HepG2 (cell line): ENCODE results near the gene SPG7. TPM values are rescaled to one million over a fixed set of nuclear protein-coding genes. Genes with fewer than 3 reads are reported as not detected.

ENCODE experiments used
- AKAP8 ChIP-seq: sonication (generic); formaldehyde crosslinking; IDR thresholded peaks from 2 replicates; pipeline ENCODE4 v1.5.1; 2020; ENCODE audit warnings: mild to moderate bottlenecking, missing genetic modification reagents
- ARID2 ChIP-seq: sonication (generic); formaldehyde crosslinking; IDR thresholded peaks from 2 replicates; pipeline ENCODE4 v1.8.1; 2022; ENCODE audit warnings: mild to moderate bottlenecking, missing genetic modification reagents, borderline replicate concordance
- EHMT2 ChIP-seq: fragments of 200-600 bp; sonication (generic); IDR thresholded peaks from 2 replicates; pipeline ENCODE4 v1.7.0; 2017; ENCODE audit warnings: antibody characterized with exemption, low read depth, low read length, borderline replicate concordance
- FOXK2 ChIP-seq: fragments of 450-650 bp; IDR thresholded peaks from 2 replicates; pipeline ENCODE4 v1.6.1; 2016
- GFI1 ChIP-seq: sonication (generic); formaldehyde crosslinking; IDR thresholded peaks from 2 replicates; pipeline ENCODE4 v1.5.0; 2020; ENCODE audit warnings: missing genetic modification reagents, mild to moderate bottlenecking, borderline replicate concordance
- GLI4 ChIP-seq: sonication (generic); formaldehyde crosslinking; IDR thresholded peaks from 2 replicates; pipeline ENCODE4 v1.5.1; 2020; ENCODE audit warnings: missing genetic modification reagents, mild to moderate bottlenecking, moderate library complexity, borderline replicate concordance
- HNF4G ChIP-seq, 2 experiments: sonication (generic) in 1 of 2; formaldehyde crosslinking in 1 of 2; IDR thresholded peaks; 2 replicates each; pipeline versions ENCODE4 v1.4.0 to v1.6.1; 2011 to 2020; ENCODE audit warnings: borderline replicate concordance in 2 of 2, low read depth in 2 of 2, mild to moderate bottlenecking in 2 of 2, low read length in 1 of 2, missing genetic modification reagents in 1 of 2, moderate library complexity in 1 of 2
- JUNB ChIP-seq: sonication (generic); formaldehyde crosslinking; IDR thresholded peaks from 2 replicates; pipeline ENCODE4 v1.8.0; 2022; ENCODE audit warnings: missing genetic modification reagents, mild to moderate bottlenecking, borderline replicate concordance
- NCOA1 ChIP-seq: sonication (generic); formaldehyde crosslinking; IDR thresholded peaks from 2 replicates; pipeline ENCODE4 v1.9.0; 2021; ENCODE audit warnings: missing genetic modification reagents
- RAD21 ChIP-seq: fragments of 450-650 bp; formaldehyde crosslinking; IDR thresholded peaks from 2 replicates; pipeline ENCODE4 v1.5.0; 2020; ENCODE audit warnings: mild to moderate bottlenecking
- SAP130 ChIP-seq: IDR thresholded peaks from 2 replicates; pipeline ENCODE4 v1.6.1; 2016; ENCODE audit warnings: low read depth
- SOX5 ChIP-seq: IDR thresholded peaks from 2 replicates; pipeline ENCODE4 v1.6.1; 2016; ENCODE audit warnings: borderline replicate concordance
- TBL1XR1 ChIP-seq: fragments of 150-350 bp; IDR thresholded peaks from 2 replicates; pipeline ENCODE4 v1.6.1; 2014; ENCODE audit warnings: borderline replicate concordance, low read length; ENCODE audit not compliant: partially characterized antibody
- THAP9 ChIP-seq: sonication (generic); formaldehyde crosslinking; IDR thresholded peaks from 2 replicates; pipeline ENCODE4; 2020; ENCODE audit warnings: missing genetic modification reagents, mild to moderate bottlenecking, borderline replicate concordance
- TOPORS ChIP-seq: sonication (generic); formaldehyde crosslinking; IDR thresholded peaks from 2 replicates; pipeline ENCODE4 v1.8.0; 2023; ENCODE audit warnings: mild to moderate bottlenecking, missing genetic modification reagents
- ZNF274 ChIP-seq: sonication (generic); formaldehyde crosslinking; IDR thresholded peaks from 2 replicates; pipeline ENCODE4 v1.5.1; 2020; ENCODE audit warnings: mild to moderate bottlenecking, missing genetic modification reagents
- ZNF280D ChIP-seq: sonication (generic); formaldehyde crosslinking; IDR thresholded peaks from 2 replicates; pipeline ENCODE4 v1.5.1; 2020; ENCODE audit warnings: mild to moderate bottlenecking, missing genetic modification reagents
- ZNF292 ChIP-seq: sonication (generic); formaldehyde crosslinking; IDR thresholded peaks from 2 replicates; pipeline ENCODE4 v1.8.1; 2022; ENCODE audit warnings: mild to moderate bottlenecking, low read depth, missing genetic modification reagents, borderline replicate concordance
- ZNF296 ChIP-seq: sonication (generic); formaldehyde crosslinking; conservative IDR thresholded peaks from 2 replicates; pipeline ENCODE4 v1.5.0; 2020; ENCODE audit warnings: mild to moderate bottlenecking, missing genetic modification reagents
- ZNF605 ChIP-seq: sonication (generic); formaldehyde crosslinking; IDR thresholded peaks from 2 replicates; pipeline ENCODE4 v1.8.0; 2022; ENCODE audit warnings: mild to moderate bottlenecking, missing genetic modification reagents
- ZNF644 ChIP-seq: IDR thresholded peaks from 2 replicates; pipeline ENCODE4 v1.6.1; 2016; ENCODE audit warnings: low read depth
- ZNF777 ChIP-seq: sonication (generic); formaldehyde crosslinking; IDR thresholded peaks from 2 replicates; pipeline ENCODE4 v1.4.0; 2020; ENCODE audit warnings: missing genetic modification reagents
- polyA plus RNA-seq, 8 experiments: library from polyadenylated mRNA; depleted of rRNA in 3 of 8; stranded (reverse) in 7 of 8; unstranded in 1 of 8; fragments of >200 nt; fragmentation: Illumina TruSeq in 4 of 8; extraction: Trizol in 4 of 8; gene quantifications; 2 replicates each; pipeline versions ENCODE4 v1.2.1 to v1.2.3, GENCODE V29; 2011 to 2016; ENCODE audit warnings: low read depth in 4 of 8, missing spikeins in 1 of 8, mixed read lengths in 1 of 8; ENCODE audit not compliant: insufficient read depth in 1 of 8
- total RNA-seq, 5 experiments: library from RNA; depleted of rRNA; stranded (reverse); fragments of >200 nt; fragmentation: Illumina TruSeq; extraction: Trizol; gene quantifications; 2 replicates each; pipeline ENCODE4 v1.2.3, GENCODE V29; 2016; ENCODE audit warnings: low read depth in 1 of 5
- TF ChIP-seq, protein P1 (sequence below): sonication (generic); formaldehyde crosslinking; conservative IDR thresholded peaks from 2 replicates; pipeline ENCODE4 v1.5.0; 2020; ENCODE audit warnings: missing genetic modification reagents

The SPG7 gene
- total and polyA plus RNA-seq, 2 of the 13 experiments (the other 11 are each of a cell fraction or from before 2014, with no cell fraction given), result 66.0 to 136 TPM

GRCh38 chr16:89502081-89502843, 5.9 kb upstream of the SPG7 start (continued):
- 0 out of 2 replicates have a peak, but pooled peaks have one; percentile 44 for TF ChIP-seq AKAP8 (CRISPR knock-in tag)
- no peak for TF ChIP-seq ARID2
- no peak for TF ChIP-seq TOPORS (CRISPR knock-in tag)
- TF ChIP-seq, protein P1, sequence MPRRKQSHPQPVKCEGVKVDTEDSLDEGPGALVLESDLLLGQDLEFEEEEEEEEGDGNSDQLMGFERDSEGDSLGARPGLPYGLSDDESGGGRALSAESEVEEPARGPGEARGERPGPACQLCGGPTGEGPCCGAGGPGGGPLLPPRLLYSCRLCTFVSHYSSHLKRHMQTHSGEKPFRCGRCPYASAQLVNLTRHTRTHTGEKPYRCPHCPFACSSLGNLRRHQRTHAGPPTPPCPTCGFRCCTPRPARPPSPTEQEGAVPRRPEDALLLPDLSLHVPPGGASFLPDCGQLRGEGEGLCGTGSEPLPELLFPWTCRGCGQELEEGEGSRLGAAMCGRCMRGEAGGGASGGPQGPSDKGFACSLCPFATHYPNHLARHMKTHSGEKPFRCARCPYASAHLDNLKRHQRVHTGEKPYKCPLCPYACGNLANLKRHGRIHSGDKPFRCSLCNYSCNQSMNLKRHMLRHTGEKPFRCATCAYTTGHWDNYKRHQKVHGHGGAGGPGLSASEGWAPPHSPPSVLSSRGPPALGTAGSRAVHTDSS (CRISPR knock-in tag), result no peak
- TF ChIP-seq SOX5 (CRISPR knock-in tag), result no peak
- no peak for TF ChIP-seq TBL1XR1
- TF ChIP-seq GFI1 (CRISPR knock-in tag), result no peak
- no peak for TF ChIP-seq ZNF296 (CRISPR knock-in tag)
- no peak for TF ChIP-seq ZNF292 (CRISPR knock-in tag)
- no peak for TF ChIP-seq ZNF644 (CRISPR knock-in tag)
- TF ChIP-seq JUNB (CRISPR knock-in tag), result no peak
- TF ChIP-seq FOXK2, result no peak
- 0 out of 2 replicates have a peak, but pooled peaks have one; percentile 24 for TF ChIP-seq SAP130
- no peak for TF ChIP-seq ZNF777 (CRISPR knock-in tag)
- no peak for TF ChIP-seq ZNF605 (CRISPR knock-in tag)
- TF ChIP-seq RAD21 (CRISPR knock-in tag), result 0 out of 2 replicates have a peak, but pooled peaks have one; percentile 10
- TF ChIP-seq EHMT2, result no peak
- no peak for TF ChIP-seq THAP9 (CRISPR knock-in tag)
- no peak for TF ChIP-seq ZNF274
- no peak for TF ChIP-seq NCOA1 (CRISPR knock-in tag)
- TF ChIP-seq GLI4, result no peak
- no peak for TF ChIP-seq ZNF280D (CRISPR knock-in tag)
- TF ChIP-seq HNF4G (IDR thresholded peaks at IDR 0.05; ENCODE audit: borderline replicate concordance, low read depth, low read length), result no peak
- TF ChIP-seq HNF4G (CRISPR knock-in tag; IDR thresholded peaks at IDR 0.05; ENCODE audit: borderline replicate concordance, low read depth), result no peak
